GM19438 (cell line): Measurements from ENCODE around the gene MYOZ2.

Experiments
- ATAC-seq: cut with Tn5 transposase; IDR thresholded peaks from one replicate; pipeline ENCODE4 v1.9.1; 2021; ENCODE audit warnings: low read depth; ENCODE audit not compliant: unreplicated experiment

Gene MYOZ2

DNA sequence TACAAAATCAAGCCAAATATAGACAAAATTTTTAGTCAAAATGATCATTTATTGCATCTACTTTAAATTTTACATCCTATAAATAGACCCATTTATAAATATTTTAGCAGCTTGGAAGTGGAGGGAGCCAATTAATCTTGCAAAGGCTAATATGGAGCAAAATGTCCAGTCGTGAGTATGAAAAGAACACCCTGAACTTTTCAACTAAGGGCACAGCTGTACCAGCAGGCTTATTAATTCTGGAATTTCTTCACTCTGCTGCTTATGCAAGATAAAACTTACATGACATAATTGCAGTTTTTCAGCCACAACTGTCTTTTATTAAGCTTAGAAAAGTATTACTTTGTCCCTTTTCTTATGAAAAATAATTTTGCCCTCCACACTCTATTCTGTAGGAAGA, 54.0 kb downstream of the MYOZ2 start:
- ATAC-seq: no peak

DNA sequence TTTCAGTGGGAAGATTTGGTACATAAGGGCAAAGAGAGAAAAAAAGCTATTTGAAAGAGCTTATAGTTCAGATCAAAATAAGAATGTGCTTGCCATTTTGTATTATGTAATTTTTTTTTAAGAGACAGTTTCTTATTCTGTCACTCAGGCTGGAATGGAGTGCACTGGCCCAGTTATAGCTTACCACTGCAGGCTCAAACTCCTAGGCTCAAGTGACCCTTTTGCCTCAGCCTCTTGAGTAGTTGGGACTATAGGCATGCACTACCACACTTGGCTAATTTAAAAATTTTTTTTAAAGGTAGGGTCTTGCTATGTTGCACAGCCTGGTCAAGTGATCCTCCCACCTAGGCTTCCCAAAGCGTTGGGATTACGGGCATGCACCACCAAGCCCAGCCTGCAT, 54.7 kb downstream of the MYOZ2 start:
- ATAC-seq: no peak

DNA sequence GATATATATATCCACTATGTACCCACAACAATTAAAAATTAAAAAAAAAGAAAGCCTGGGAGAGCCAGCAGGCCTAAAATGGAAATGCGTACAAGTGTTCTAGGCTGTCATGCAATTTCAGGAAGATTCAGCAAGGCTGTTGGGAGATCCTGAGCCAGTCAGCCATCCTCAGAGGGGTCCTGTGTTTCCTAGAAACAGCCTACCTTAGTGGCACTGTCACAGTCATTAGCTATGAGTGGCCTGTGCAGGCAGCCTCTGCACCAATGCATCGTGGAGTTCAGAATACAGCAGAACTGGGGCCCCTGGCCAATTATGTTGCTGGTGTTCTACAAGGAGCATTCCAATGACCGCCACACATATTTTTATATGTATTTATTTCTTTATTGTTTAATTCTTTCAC, 55.9 kb downstream of the MYOZ2 start:
- ATAC-seq: no peak

GRCh38 chr4:119197772-119198212, 62.2 kb downstream of the MYOZ2 start:
- ATAC-seq: no peak

DNA sequence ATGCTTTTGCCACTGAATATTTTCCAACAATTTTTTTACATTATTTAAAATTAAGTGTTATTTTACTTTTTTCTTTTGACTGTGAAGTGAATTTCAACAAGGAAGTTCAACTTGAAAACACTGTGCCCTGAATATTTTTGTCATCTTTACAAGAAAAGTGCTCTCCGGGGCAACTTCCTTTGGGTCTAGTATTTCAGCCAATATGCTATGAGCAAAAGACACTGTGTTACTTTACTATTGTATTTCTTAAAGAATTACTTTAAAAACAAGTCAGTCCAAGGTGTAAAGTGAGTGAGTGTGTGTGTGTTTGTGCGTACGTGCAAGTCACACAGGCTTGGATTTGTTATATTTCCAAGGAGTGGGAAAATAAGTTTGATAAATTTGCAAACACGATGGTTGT, 69.3 kb downstream of the MYOZ2 start:
- no peak for ATAC-seq

DNA sequence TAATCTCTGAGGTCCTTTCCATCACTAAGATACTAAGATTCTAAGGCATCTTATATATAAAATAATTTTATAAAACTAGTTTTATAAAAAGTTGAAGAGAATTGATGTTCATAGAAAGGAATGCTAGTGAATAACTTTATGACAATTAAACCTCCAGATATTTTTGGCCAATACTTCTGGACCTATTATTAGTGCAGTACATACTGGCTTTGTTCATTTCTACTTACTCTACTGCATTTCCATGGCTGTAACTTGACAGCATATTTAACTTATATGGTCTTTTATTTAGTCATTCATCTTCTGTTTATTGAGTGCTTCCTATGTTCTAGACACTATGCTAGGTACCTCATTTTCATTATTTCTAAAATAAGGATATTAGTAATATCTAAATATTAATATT, 70.1 kb downstream of the MYOZ2 start:
- ATAC-seq: no peak

DNA sequence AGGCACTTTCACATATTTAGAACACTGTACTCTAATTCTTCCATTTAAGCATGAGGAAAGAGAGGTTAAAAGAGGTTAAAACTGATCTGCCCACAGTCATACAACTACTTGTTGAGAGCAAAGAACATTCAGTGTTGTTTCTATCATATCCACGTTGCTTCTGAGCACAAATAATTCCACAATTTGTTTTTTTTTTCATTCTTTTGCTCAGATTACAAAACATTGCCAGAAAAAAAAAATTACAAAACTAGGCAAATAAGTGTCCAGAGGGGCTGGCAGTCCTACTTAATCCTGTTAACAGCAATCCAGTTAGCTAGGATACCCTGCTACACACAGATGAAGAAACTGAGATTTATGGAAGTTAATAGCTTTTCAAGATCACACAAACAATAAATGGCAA, 70.5 kb downstream of the MYOZ2 start:
- no peak for ATAC-seq

GRCh38 chr4:119207051-119207450, 71.4 kb downstream of the MYOZ2 start:
- ATAC-seq: no peak

DNA sequence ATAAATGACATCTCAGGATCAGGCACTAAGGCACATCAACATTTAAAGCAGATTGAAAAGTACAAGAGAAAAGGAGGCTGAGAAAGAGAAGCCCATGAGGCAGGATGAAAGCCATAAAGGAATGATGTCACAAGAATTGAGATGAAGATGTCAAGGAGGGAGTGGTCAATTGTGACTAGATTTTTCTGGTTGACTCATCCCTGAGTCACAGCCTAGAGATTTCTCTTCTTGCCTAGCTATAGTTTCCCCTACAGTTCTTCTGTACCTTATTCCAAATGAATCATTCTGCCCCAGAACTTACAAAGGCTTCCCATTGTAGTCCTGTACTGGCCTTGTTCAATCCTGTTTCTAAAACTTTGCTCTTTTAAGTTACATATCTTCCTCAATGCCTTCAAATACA, 73.4 kb downstream of the MYOZ2 start:
- ATAC-seq: no peak

DNA sequence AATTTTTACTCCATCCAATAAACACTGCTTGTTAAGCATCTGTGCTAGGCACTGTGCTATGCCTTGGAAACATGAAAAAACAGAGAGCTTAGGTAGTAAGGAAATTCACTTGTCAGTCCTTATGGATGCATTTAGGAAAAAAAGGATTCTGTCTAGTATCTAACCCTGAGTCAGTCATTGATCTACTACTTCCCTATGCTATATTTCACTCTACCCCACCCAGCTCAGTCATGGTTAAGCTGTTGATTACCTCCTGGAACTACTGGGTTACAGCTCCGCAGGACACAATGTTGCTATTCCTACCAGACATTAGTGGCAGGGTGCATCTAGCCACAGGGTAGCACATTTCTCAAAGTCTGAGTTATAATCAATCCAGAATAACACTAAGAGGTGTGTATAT, 74.0 kb downstream of the MYOZ2 start:
- ATAC-seq: no peak

GRCh38 chr4:119210775-119211174, 75.1 kb downstream of the MYOZ2 start:
- no peak for ATAC-seq

GRCh38 chr4:119211867-119212233, 76.2 kb downstream of the MYOZ2 start:
- peak; percentile 14 for ATAC-seq

- ATAC-seq: peak; percentile 93
Observed at GRCh38 chr4:119212234-119212963, 76.8 kb downstream of the MYOZ2 start, which contains the start of gene USP53. Gene USP53, plus strand, starts transcription at chr4:119212713. Its CDS starts 27,047 bp downstream, at chr4:119239760.

DNA sequence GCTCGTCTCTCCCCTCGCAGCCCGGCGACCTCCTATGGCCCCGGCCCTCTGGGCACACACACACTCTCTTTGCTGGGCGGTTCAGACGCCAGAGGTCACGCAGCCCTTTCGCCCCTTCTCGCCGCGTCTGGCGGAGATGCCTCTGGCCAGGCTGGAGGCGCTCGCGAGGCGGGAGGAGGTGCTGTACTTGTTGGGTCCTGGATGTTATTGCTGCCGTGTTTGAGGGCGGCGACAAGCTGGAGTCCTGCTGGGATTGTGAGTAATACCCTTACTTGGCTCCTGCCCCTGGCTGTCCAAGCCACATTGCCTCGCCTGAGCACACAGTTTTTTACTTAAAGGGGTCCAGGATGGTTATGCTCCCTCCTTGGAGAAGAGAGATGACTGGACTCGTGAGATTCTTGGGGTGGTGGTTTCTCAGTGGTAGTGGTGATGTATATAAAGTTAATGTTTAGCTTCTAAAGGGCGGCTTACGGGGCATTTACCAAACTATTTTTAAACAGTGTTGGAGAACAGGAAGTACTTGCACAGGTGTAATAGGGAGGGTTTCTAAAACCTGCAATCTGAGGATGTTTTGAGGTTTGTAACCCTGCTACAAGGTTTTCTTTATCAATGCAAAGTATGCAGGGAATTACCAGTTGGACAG, 77.5 kb downstream of the MYOZ2 start:
- peak; percentile 59 for ATAC-seq

- ATAC-seq: no peak
Observed at GRCh38 chr4:119218093-119218492, 82.5 kb downstream of the MYOZ2 start.

GRCh38 chr4:119221412-119221811, 85.8 kb downstream of the MYOZ2 start:
- ATAC-seq: no peak

GRCh38 chr4:119227690-119228089, 92.1 kb downstream of the MYOZ2 start:
- ATAC-seq: no peak

DNA sequence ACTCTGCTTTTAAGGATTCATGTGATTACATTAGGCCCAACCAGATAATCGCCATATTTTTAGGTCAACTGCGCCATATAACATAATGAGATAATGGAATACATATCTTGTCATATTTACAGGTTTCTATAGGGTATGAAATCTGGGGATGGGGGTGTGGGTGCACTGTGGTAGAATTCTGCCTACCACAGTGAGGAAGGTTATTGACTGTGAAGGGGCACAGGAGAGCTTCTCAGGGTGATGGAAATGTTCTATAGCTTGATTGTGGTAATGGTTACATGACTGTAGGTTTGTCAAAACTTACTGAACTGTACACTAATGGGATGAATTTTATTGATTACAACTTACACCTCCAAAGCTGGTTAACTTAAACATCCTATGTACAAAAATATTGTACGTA, 92.8 kb downstream of the MYOZ2 start:
- ATAC-seq: no peak

- no peak for ATAC-seq
Observed at GRCh38 chr4:119229908-119230687, 94.5 kb downstream of the MYOZ2 start.

DNA sequence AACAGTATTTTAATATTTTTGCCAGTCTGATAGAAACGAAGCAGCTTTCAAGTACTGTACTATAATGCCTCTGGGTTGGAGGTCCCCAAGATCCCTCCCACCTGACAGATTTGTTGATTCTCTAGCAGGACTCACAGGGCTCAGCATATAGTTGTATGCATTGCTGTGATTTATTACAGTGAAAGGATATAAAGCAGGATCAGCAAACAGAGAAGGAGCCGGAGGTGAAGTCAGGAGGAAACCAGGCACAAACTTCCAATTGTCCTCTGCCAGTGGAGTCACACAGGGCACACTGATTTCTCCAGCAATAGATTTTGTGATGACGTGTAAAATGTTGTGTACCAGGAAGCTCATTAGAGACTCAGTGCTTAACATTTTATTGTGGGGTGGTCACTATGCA, 95.9 kb downstream of the MYOZ2 start:
- ATAC-seq: no peak

GRCh38 chr4:119232286-119232685, 96.7 kb downstream of the MYOZ2 start:
- ATAC-seq: no peak

DNA sequence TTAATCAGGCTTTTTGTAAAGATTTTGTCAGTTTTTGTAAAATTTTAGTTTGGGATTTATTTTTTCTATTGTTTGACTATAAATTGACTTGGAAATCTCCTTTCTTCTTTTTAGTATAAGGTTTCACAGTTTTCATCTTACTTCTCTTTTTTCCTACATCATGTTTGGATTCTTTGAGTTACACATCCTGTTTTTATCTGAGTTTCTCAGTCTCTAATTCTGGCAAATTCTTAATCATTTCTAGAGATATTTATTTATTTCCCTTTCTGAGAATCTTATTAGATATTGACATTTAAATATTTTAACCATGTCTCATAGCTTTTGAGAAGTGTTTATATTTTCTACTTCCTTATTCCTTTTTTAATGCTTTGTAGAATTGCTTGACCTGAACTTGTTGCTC, 97.6 kb downstream of the MYOZ2 start:
- no peak for ATAC-seq
